HepG2 (cell line): ENCODE results near the gene EMILIN1.

ENCODE experiments used
- CTCF ChIP-seq: sonication (generic); formaldehyde crosslinking; IDR thresholded peaks from 2 replicates; pipeline ENCODE4 v1.5.0; 2020; ENCODE audit warnings: mild to moderate bottlenecking, missing genetic modification reagents, moderate library complexity
- ELF4 ChIP-seq: sonication (generic); formaldehyde crosslinking; IDR thresholded peaks from 2 replicates; pipeline ENCODE4 v1.5.0; 2020; ENCODE audit warnings: missing genetic modification reagents, mild to moderate bottlenecking, moderate library complexity, borderline replicate concordance
- HDAC2 ChIP-seq: sonication (generic); formaldehyde crosslinking; IDR thresholded peaks from 2 replicates; pipeline ENCODE4 v1.4.0; 2020; ENCODE audit warnings: missing genetic modification reagents
- POLR2A ChIP-seq, 2 experiments: IDR thresholded peaks; 2 replicates each; pipeline ENCODE4 v1.6.1; 2011; ENCODE audit warnings: low read depth in 2 of 2, low read length in 2 of 2, mild to moderate bottlenecking in 1 of 2, moderate library complexity in 1 of 2; ENCODE audit not compliant: insufficient read depth in 1 of 2
- RBM22 ChIP-seq: fragments of 200-400 bp; formaldehyde crosslinking; optimal IDR thresholded peaks from 2 replicates; pipeline ENCODE3; 2017; ENCODE audit warnings: mild to moderate bottlenecking, low read length, moderate library complexity
- SRSF4 ChIP-seq: fragments of 200-400 bp; formaldehyde crosslinking; IDR thresholded peaks from one replicate; pipeline ENCODE4 v1.6.1; 2018; ENCODE audit warnings: mild to moderate bottlenecking, low read depth, low read length, moderate library complexity; ENCODE audit not compliant: poor library complexity, severe bottlenecking
- THYN1 ChIP-seq: sonication (generic); formaldehyde crosslinking; IDR thresholded peaks from 2 replicates; pipeline ENCODE4 v1.8.1; 2023; ENCODE audit warnings: low read depth, mild to moderate bottlenecking, moderate library complexity, missing genetic modification reagents, borderline replicate concordance
- TRIM24 ChIP-seq: sonication (generic); formaldehyde crosslinking; IDR thresholded peaks from 2 replicates; pipeline ENCODE4 v1.8.0; 2022; ENCODE audit warnings: mild to moderate bottlenecking, missing genetic modification reagents
- ZNF274 ChIP-seq: sonication (generic); formaldehyde crosslinking; IDR thresholded peaks from 2 replicates; pipeline ENCODE4 v1.5.1; 2020; ENCODE audit warnings: mild to moderate bottlenecking, missing genetic modification reagents
- ZNF407 ChIP-seq: sonication (generic); formaldehyde crosslinking; IDR thresholded peaks from one replicate; pipeline ENCODE4 v1.5.1; 2020; ENCODE audit warnings: mild to moderate bottlenecking, missing genetic modification reagents; ENCODE audit errors: not compliant biosample characterization
- ZNF775 ChIP-seq: sonication (generic); formaldehyde crosslinking; IDR thresholded peaks from 2 replicates; pipeline ENCODE4 v1.4.0; 2020; ENCODE audit warnings: missing genetic modification reagents, mild to moderate bottlenecking, moderate library complexity, borderline replicate concordance

GRCh38 chr2:27083410-27084296, 5.2 kb downstream of the EMILIN1 start:
- TF ChIP-seq CTCF, result no peak
- TF ChIP-seq ELF4, result no peak
- no peak for TF ChIP-seq POLR2A (IDR thresholded peaks at IDR 0.05; ENCODE audit: insufficient read depth in 1 of 2, low read depth in 2 of 2, low read length in 2 of 2)
- TF ChIP-seq ZNF775, result no peak
- no peak for TF ChIP-seq RBM22
- peak; percentile 18; the same call in 1 of the 2 replicates for TF ChIP-seq HDAC2 (CRISPR knock-in tag)
- TF ChIP-seq ZNF274 (CRISPR knock-in tag), result no peak
- TF ChIP-seq ZNF407, result no peak
- no peak for TF ChIP-seq SRSF4
- TF ChIP-seq THYN1 (CRISPR knock-in tag), result no peak
- TF ChIP-seq TRIM24 (CRISPR knock-in tag), result no peak
